ENCODE results near the gene THBS3.

THBS3 gene

GRCh38 chr1:155206891-155207805 lies 549 bp downstream of the THBS3 start:
- WGBS, 2 experiments, result 9% methylated on average over 13 of the region's 13 CpGs
- peak overlapping the region; percentile 94 for H3K4me3 ChIP-seq (ENCODE audit: insufficient read depth, low read depth, low read length)
- H3K27me3 ChIP-seq (ENCODE audit: control insufficient read depth, insufficient read depth, low read length, poor library complexity, severe bottlenecking), result no peaks in the 10 kb centered on the region

GRCh38 chr1:155205969-155206593 lies 1.6 kb downstream of the THBS3 start:
- H3K4me3 ChIP-seq (ENCODE audit: insufficient read depth, low read depth, low read length), result no peak overlapping the region
- H3K27ac ChIP-seq (ENCODE audit: insufficient read depth, low read depth, low read length, poor library complexity, severe bottlenecking), result peak overlapping the region; percentile 2
- H3K4me1 ChIP-seq (ENCODE audit: control insufficient read depth, insufficient read depth, low read length), result peaks cover 23% of the 10 kb centered on the region
- no peaks in the 10 kb centered on the region for H3K9me3 ChIP-seq (ENCODE audit: control insufficient read depth, low read length)
- H3K27me3 ChIP-seq (ENCODE audit: control insufficient read depth, insufficient read depth, low read length, poor library complexity, severe bottlenecking), result no peaks in the 10 kb centered on the region
- H3K36me3 ChIP-seq (ENCODE audit: control insufficient read depth, insufficient read depth, low read length), result peaks cover 17% of the 10 kb centered on the region
- 82 to 85% methylated on average over 9 of the region's 9 CpGs for WGBS, 2 experiments

More at GRCh38 chr1:155206891-155207805, 549 bp downstream of the THBS3 start:
- no peaks in the 10 kb centered on the region for H3K9me3 ChIP-seq (ENCODE audit: control insufficient read depth, low read length)
- peak overlapping the region; percentile 100 for H3K27ac ChIP-seq (ENCODE audit: insufficient read depth, low read depth, low read length, poor library complexity, severe bottlenecking)
- peaks cover 23% of the 10 kb centered on the region for H3K4me1 ChIP-seq (ENCODE audit: control insufficient read depth, insufficient read depth, low read length)
- peaks cover 8% of the 10 kb centered on the region for H3K36me3 ChIP-seq (ENCODE audit: control insufficient read depth, insufficient read depth, low read length)

- no peak overlapping the region for H3K27ac ChIP-seq (ENCODE audit: insufficient read depth, low read depth, low read length, poor library complexity, severe bottlenecking)
- no peak overlapping the region for H3K4me3 ChIP-seq (ENCODE audit: insufficient read depth, low read depth, low read length)
Measured at GRCh38 chr1:155205035-155205434, 2.7 kb downstream of the THBS3 start.

GRCh38 chr1:155202731-155203515 lies 4.8 kb downstream of the THBS3 start:
- no peaks in the 10 kb centered on the region for H3K27me3 ChIP-seq (ENCODE audit: control insufficient read depth, insufficient read depth, low read length, poor library complexity, severe bottlenecking)
- H3K27ac ChIP-seq (ENCODE audit: insufficient read depth, low read depth, low read length, poor library complexity, severe bottlenecking), result no peak overlapping the region
- WGBS, 2 experiments, result 93 to 97% methylated on average over 19 of the region's 19 CpGs
- H3K9me3 ChIP-seq (ENCODE audit: control insufficient read depth, low read length), result no peaks in the 10 kb centered on the region
- peaks cover 21% of the 10 kb centered on the region for H3K4me1 ChIP-seq (ENCODE audit: control insufficient read depth, insufficient read depth, low read length)
- H3K4me3 ChIP-seq (ENCODE audit: insufficient read depth, low read depth, low read length), result no peak overlapping the region
- peaks cover 45% of the 10 kb centered on the region for H3K36me3 ChIP-seq (ENCODE audit: control insufficient read depth, insufficient read depth, low read length)

More at GRCh38 chr1:155205035-155205434, 2.7 kb downstream of the THBS3 start:
- H3K36me3 ChIP-seq (ENCODE audit: control insufficient read depth, insufficient read depth, low read length), result peaks cover 28% of the 10 kb centered on the region
- peaks cover 22% of the 10 kb centered on the region for H3K4me1 ChIP-seq (ENCODE audit: control insufficient read depth, insufficient read depth, low read length)
- WGBS, 2 experiments, result 93 to 96% methylated on average over 14 of the region's 14 CpGs
- no peaks in the 10 kb centered on the region for H3K27me3 ChIP-seq (ENCODE audit: control insufficient read depth, insufficient read depth, low read length, poor library complexity, severe bottlenecking)
- no peaks in the 10 kb centered on the region for H3K9me3 ChIP-seq (ENCODE audit: control insufficient read depth, low read length)

- no peaks in the 10 kb centered on the region for H3K9me3 ChIP-seq (ENCODE audit: control insufficient read depth, low read length)
- no peak overlapping the region for H3K4me3 ChIP-seq (ENCODE audit: insufficient read depth, low read depth, low read length)
- H3K36me3 ChIP-seq (ENCODE audit: control insufficient read depth, insufficient read depth, low read length), result peaks cover 52% of the 10 kb centered on the region
- H3K27ac ChIP-seq (ENCODE audit: insufficient read depth, low read depth, low read length, poor library complexity, severe bottlenecking), result no peak overlapping the region
- WGBS, 2 experiments, result 93% methylated on average over 7 of the region's 7 CpGs
- H3K4me1 ChIP-seq (ENCODE audit: control insufficient read depth, insufficient read depth, low read length), result peaks cover 27% of the 10 kb centered on the region
- no peaks in the 10 kb centered on the region for H3K27me3 ChIP-seq (ENCODE audit: control insufficient read depth, insufficient read depth, low read length, poor library complexity, severe bottlenecking)
Measured at GRCh38 chr1:155202198-155202597, 5.5 kb downstream of the THBS3 start.

- peaks cover 27% of the 10 kb centered on the region for H3K4me1 ChIP-seq (ENCODE audit: control insufficient read depth, insufficient read depth, low read length)
- 92 to 94% methylated on average over 5 of the region's 5 CpGs for WGBS, 2 experiments
- no peaks in the 10 kb centered on the region for H3K9me3 ChIP-seq (ENCODE audit: control insufficient read depth, low read length)
- H3K27ac ChIP-seq (ENCODE audit: insufficient read depth, low read depth, low read length, poor library complexity, severe bottlenecking), result no peak overlapping the region
- H3K4me3 ChIP-seq (ENCODE audit: insufficient read depth, low read depth, low read length), result no peak overlapping the region
- H3K27me3 ChIP-seq (ENCODE audit: control insufficient read depth, insufficient read depth, low read length, poor library complexity, severe bottlenecking), result no peaks in the 10 kb centered on the region
- H3K36me3 ChIP-seq (ENCODE audit: control insufficient read depth, insufficient read depth, low read length), result peaks cover 58% of the 10 kb centered on the region
Measured at GRCh38 chr1:155200920-155201319, 6.8 kb downstream of the THBS3 start.

- Histone ChIP-seq H3K9me3 (ENCODE audit: control insufficient read depth, low read length) (no peaks in the 10 kb centered on the region), H3K4me3 (ENCODE audit: insufficient read depth, low read depth, low read length) (no peak overlapping the region), H3K27me3 (ENCODE audit: control insufficient read depth, insufficient read depth, low read length, poor library complexity, severe bottlenecking) (no peaks in the 10 kb centered on the region), H3K36me3 (ENCODE audit: control insufficient read depth, insufficient read depth, low read length) (peaks cover 58% of the 10 kb centered on the region), H3K27ac (ENCODE audit: insufficient read depth, low read depth, low read length, poor library complexity, severe bottlenecking) (no peak overlapping the region), H3K4me1 (ENCODE audit: control insufficient read depth, insufficient read depth, low read length) (peaks cover 24% of the 10 kb centered on the region)
- WGBS, 2 experiments, result 95 to 96% methylated on average over 4 of the region's 4 CpGs
Measured at GRCh38 chr1:155199792-155200191, 7.9 kb downstream of the THBS3 start.

- H3K27ac ChIP-seq (ENCODE audit: insufficient read depth, low read depth, low read length, poor library complexity, severe bottlenecking), result no peak overlapping the region
- no peak overlapping the region for H3K4me3 ChIP-seq (ENCODE audit: insufficient read depth, low read depth, low read length)
- peaks cover 58% of the 10 kb centered on the region for H3K36me3 ChIP-seq (ENCODE audit: control insufficient read depth, insufficient read depth, low read length)
- H3K9me3 ChIP-seq (ENCODE audit: control insufficient read depth, low read length), result no peaks in the 10 kb centered on the region
- H3K27me3 ChIP-seq (ENCODE audit: control insufficient read depth, insufficient read depth, low read length, poor library complexity, severe bottlenecking), result no peaks in the 10 kb centered on the region
- H3K4me1 ChIP-seq (ENCODE audit: control insufficient read depth, insufficient read depth, low read length), result peaks cover 24% of the 10 kb centered on the region
- 96 to 98% methylated on average over 3 of the region's 3 CpGs for WGBS, 2 experiments
Measured at GRCh38 chr1:155198547-155198906, 9.2 kb downstream of the THBS3 start.

- peaks cover 58% of the 10 kb centered on the region for H3K36me3 ChIP-seq (ENCODE audit: control insufficient read depth, insufficient read depth, low read length)
- peak overlapping the region; percentile 16 for H3K4me3 ChIP-seq (ENCODE audit: insufficient read depth, low read depth, low read length)
- H3K4me1 ChIP-seq (ENCODE audit: control insufficient read depth, insufficient read depth, low read length), result peaks cover 27% of the 10 kb centered on the region
- 94 to 96% methylated on average over 15 of the region's 15 CpGs for WGBS, 2 experiments
- H3K27me3 ChIP-seq (ENCODE audit: control insufficient read depth, insufficient read depth, low read length, poor library complexity, severe bottlenecking), result no peaks in the 10 kb centered on the region
- H3K9me3 ChIP-seq (ENCODE audit: control insufficient read depth, low read length), result no peaks in the 10 kb centered on the region
- H3K27ac ChIP-seq (ENCODE audit: insufficient read depth, low read depth, low read length, poor library complexity, severe bottlenecking), result no peak overlapping the region
Measured at GRCh38 chr1:155197901-155198546, 9.7 kb downstream of the THBS3 start.
